Head of caudate nucleus (tissue), 42 donors: ENCODE results near the gene FAM111B.

Experiments
- DNase-seq, 42 donors: peaks; one replicate each; pipeline versions ENCODE4 v3.0.0 to v3.0.0-alpha.2; 2020 to 2021; ENCODE audit warnings: mixed read lengths in 7 of 42
- intact Hi-C: fragments of 100-400 bp; cut with DNase I; formaldehyde crosslinking; loops from one replicate; pipeline ENCODE4 v1.15.0; 2022

Gene FAM111B

DNA sequence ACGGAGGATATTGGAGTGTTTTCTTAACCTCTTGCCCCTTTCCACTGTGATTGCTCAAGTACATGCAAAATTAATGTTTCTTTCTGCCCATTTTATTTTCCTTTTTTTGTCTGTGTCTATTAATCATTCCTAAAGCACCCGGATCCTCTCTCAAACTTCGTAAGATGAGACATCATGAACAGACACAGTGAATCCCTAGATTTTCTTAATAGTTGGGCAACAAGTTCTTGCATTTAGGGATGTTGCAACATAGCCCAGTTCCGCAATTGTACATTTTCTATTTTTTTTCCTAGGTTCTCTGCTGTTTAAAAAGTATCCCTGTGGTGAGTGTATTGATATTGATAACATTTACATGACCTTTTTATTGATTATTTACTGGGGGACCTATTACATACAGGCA, 38.5 kb downstream of the FAM111B start:
- DNase-seq: no peak
- intact Hi-C loops: no loop called here

DNA sequence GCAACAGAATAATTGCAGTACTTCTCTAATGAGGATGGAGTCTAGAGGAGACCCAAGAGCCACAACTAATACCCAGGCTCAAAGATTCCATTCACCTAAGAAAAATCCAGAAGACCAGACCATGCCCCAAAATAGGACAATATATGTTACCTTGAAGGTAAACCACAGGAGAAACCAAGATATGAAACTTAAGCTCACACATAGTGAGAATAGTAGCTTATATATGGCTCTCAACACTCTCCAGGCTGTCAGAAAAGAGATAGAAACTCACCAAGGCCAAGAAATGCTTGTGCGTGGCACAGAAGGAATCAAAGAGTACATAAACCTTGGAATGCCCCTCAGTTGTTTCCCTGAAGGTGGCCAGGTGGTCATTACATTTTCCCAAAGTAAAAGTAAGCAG, 44.7 kb downstream of the FAM111B start:
- no peak for DNase-seq
- intact Hi-C loops: no loop called here

DNA sequence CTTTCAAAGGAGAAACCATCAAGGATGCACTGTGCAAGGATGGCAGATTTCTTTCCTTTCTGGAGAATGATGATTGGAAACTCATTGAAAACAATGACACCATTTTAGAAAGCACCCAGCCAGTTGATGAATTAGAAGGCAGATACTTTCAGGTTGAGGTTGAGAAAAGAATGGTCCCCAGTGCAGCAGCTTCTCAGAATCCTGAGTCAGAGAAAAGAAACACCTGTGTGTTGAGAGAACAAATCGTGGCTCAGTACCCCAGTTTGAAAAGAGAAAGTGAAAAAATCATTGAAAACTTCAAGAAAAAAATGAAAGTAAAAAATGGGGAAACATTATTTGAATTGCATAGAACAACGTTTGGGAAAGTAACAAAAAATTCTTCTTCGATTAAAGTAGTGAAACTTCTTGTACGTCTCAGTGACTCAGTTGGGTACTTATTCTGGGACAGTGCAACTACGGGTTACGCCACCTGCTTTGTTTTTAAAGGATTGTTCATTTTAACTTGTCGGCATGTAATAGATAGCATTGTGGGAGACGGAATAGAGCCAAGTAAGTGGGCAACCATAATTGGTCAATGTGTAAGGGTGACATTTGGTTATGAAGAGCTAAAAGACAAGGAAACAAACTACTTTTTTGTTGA, 45.4 kb downstream of the FAM111B start:
- no peak for DNase-seq
- intact Hi-C loops: no loop called here

DNA sequence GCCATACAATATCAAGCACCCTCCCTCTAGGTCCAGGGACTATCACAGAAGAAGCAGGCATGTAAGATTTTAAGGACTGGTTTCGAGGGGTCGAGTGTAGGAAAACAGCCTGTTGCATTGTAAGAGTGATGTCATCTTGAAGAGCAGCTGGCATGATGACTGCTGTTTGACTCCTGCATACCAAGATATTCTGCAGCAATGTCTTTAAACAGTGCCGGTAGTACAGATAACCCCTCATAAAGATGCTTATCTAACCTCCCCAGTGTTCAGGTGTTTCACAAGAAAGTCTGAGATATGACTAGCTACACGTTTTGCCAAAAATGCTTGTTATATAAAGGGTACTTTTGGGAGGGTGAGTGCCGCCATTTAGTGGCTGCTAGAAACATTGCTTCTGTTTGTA, 47.6 kb downstream of the FAM111B start:
- intact Hi-C loops: no loop called here
- DNase-seq: no peak

DNA sequence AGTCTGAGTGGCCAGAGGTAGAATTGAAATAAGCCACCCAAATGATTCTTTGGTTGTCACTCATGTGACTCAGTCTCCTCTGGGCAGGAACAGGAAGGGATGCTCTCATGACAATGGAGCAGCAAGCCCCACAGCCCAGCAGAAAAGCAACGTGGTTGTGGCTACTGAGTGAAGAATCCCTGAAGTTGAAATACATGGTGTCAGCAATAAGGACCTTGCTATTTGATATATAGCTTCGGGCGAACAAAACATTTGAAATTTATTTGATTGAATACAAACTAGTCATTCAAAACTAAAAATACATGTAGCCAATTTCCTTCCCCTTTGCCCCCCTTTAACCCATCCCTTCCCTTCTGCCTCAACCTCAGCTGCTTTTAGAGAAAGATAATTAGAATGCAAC, 50.4 kb downstream of the FAM111B start:
- intact Hi-C loops: no loop called here

DNA sequence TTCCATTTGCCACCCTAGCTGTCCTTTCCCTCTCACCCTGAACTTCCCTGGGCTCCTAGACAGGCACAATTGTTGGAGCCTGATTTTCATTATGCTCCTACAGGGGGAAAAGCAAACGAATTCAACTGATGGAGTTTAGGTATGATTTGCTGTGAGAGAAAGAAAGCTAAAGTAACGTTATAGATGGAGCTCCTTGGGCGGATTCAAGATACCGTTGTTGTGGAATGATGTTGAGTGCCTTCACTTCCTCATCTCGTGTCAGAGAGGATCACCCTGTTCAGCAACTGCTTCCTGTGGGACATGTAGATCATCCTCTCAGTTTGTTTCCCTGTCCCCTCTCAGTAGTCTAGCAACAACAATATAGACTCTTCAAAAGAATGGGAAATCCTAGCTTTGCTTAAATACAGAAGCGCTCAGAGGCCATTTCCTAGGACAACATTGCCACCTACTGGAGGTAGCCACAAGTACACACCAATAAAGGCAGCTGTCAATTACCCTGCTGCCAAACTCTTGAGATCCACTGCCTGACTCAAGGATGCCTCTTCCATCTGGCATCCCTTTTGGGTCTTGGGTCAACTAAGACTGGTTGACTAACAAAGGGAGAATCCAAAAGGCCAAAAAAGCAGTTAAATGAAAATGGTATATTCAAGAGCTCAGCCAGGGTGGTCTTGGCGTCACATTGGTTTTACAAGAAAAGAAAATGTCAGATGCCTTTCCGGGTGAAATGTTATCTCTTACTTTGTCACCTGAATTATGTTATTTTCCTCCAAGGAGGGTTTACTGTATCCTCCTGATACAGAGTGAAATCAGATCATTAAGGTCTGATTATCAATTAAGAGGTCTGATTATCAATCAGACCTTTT, 51.4 kb downstream of the FAM111B start:
- DNase-seq: peak in 36 of 42 donors; percentile 23 to 86 (median 62)
- intact Hi-C loops: no loop called here

More for the DNA sequence above, 50.4 kb downstream of the FAM111B start:
- no peak for DNase-seq

DNA sequence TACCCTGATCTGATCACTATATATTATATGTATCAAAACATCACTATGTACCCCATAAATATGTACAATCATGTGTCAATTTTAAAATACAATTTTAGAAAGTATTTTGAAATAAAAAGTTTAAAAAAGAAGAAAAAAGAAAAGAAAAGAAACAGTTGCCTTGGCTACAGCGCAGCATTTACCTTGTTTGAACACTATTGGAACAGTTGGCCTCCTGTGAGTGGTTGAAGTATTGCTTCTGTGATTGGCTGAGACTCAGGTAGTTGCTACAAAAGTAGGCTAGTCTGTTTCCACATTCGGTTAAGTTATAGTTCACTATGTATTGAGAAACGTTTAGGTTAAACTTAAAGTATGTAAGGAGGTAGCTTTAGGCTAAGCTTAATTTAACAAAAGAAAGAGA, 57.0 kb downstream of the FAM111B start:
- no peak for DNase-seq
- intact Hi-C loops: no loop called here

DNA sequence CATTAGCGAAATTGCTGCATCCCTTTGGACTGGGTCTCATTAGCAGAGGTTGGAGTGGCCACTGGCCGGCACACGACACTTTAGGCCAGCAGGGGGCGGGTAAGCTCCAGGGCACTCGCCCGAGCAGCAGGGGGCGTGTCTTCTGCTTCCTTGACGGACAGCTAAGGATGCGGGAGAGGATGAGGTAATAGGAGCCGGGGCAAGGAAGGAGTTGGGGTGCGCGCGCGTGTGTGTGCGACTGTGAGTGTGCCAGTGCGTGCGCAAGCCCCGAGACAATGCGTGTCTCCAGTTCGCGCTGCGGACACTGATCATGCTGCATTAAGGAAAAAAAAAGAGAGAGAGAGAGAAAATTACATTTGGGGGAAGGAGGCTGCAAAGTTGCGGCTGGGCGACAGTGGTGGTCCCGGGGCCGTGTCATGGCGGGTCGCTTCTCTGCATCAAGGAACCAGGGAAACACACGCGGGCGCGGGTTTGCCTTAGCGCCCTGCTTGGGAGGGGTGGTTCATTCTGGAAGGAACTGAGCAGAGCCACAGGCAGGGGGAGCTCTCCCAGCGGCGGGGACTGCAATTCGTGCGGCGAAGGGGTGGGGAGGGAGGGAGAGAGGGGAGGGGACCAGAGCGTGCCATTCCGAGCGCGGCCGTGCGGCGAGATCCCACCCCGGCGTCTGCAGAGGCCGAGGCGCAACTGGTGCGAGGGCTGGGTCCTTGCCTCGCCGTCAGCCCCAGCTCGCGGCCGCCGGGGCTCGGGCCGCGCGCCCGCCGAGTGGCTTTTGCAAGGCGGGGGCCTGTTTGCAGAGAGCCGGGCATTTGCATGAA, 64.7 kb downstream of the FAM111B start, which contains the start of gene DTX4:
Gene DTX4, plus strand, starts transcription at position 625 of the 815 bp plus-strand sequence. CDS start 464 bp downstream, outside the sequence.
- peak; percentile 91 to 98 (median 95) for DNase-seq
- intact Hi-C loops: loop anchor here (2.0 to 5.0 kb wide), 2 partner anchors 37 to 111 kb away; no protein-coding TSS in a partner anchor

DNA sequence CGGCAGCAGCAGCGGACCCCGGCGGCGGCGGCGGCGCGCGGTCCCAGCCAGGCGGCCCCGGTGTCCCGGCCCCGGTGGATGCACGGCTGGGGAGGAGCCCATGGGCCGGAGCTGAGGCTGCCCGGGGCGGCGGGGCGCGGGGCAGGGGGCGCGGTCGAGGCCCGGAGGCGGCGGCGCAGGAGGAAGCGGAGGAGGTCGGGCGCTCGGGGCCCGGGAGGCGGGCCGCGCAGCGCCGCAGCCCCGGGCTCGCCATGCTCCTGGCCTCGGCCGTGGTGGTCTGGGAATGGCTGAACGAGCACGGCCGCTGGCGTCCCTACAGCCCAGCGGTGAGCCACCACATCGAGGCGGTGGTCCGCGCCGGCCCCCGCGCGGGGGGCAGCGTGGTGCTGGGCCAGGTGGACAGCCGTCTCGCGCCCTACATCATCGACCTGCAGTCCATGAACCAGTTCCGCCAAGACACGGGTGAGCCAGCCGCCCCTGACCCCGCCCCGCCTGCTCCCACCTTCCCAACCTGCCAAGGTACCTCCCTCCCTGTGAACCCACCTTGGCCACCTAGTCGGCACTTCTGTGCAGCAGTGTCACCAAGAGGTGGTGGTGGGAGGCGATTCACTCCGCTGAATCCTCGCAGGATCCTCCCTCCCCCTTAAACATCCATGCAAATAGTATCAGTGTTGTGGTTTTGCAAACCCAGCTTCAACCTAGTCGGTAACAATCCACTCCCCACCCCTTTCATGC, 65.5 kb downstream of the FAM111B start:
- DNase-seq: peak in 24 of 42 donors; percentile 21 to 78 (median 44)

DNA sequence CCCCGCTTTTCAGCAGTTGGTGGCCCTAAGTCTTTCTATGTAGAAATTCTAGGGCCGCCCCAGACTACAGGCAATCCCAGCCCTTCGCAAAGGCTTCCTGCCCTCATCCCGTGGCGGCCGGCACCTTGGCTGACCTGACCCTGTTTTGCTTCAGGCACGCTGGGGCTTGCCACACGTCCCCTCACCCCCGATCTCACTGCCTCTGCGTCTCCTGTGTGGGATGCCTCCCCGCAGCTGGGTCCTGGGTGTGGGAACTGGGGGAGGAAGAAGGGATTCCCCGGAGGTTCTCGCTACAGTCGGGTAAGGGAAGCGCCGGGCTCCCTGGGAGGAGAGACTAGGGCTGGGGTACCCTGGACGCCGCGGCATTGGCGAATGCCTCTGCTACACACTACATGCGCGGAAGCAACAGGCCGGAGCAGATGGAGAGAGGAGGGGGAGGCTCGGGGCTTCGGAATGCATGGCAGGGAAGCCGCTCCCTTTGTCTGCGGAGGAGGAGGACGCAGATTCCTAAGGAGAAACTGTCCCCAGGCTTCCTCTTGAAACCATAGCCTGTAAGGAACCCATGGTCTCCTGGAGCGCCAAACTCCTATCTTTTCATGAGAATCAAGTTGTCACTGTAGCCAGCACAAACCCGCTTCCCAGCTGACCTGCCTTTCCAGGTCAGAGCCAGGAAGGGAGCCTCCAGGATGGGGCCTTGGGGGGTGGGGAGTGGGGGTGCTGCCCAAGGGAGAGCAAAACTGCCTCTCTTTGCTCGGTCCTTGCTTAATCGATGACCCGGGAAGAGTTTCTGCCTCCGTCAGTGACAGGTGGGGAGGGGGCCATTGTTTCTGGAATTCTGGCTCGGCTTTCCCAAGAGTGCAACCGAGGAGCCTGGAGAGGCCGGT, 66.3 kb downstream of the FAM111B start:
- peak in 39 of 42 donors; percentile 24 to 81 (median 56) for DNase-seq
- intact Hi-C loops: loop anchor here (5.0 kb wide), 1 partner anchor 109 kb away; no protein-coding TSS in a partner anchor

More for the DNA sequence above, 65.5 kb downstream of the FAM111B start:
- intact Hi-C loops: loop anchor here (5.0 kb wide), 1 partner anchor 110 kb away; no protein-coding TSS in a partner anchor

DNA sequence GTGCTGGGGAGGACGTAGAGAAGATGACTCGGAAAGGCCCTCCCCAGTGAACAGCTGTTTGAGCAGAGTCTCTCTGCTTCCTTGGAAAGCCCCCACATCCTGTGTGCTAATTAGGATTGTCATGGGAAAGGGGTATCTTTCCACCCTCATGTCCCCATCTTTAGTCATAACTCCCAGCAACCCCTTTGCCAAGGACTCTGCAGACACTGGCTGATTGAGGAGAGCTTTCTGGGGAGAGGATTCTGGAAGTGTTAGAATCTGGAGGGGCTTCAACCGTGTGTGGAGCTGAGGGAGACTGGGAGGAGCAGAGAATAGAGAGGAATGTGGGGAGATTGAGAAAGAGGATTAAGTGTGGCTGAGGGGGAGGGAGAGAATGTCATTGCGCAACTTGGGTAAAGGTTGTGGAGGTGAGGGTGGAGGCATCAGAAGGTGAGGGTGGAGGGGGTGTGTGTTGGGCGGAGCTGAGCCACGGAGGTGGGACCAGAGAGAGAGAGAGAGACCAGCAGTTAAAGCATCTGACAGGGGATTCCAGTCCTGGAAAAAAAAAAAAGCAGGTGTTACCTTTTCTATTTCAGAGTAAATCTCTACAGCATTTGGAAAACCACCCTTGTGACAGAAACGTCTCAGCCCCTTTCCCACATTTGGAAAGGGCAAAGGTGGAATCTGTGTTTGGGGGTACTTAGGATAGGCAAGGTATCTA, 67.1 kb downstream of the FAM111B start:
- intact Hi-C loops: loop anchor here (5.0 kb wide), 1 partner anchor 108 kb away; no protein-coding TSS in a partner anchor
- DNase-seq: peak in 9 of 42 donors; percentile 17 to 69 (median 36)

DNA sequence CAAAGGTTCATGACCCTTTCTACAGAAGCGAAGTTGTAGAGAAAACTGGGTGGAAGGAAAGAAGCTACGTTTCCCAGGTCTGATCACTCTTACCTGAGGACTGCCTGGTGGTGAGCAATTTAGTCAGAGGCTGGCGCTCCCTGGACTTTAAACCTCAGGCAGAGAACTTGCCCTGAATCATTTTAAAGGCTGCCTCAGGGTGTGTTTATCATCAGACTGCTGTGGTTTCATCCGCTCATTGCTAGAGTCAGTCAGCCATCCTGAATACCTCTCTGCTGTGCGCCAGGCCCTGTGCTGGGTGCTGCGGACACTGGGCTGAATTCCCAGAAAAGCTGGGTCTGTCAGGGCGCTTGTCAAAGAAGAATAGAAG, 67.6 kb downstream of the FAM111B start:
- intact Hi-C loops: loop anchor here (5.0 kb wide), 1 partner anchor 108 kb away; no protein-coding TSS in a partner anchor
- peak in 10 of 42 donors; percentile 12 to 66 (median 40) for DNase-seq

DNA sequence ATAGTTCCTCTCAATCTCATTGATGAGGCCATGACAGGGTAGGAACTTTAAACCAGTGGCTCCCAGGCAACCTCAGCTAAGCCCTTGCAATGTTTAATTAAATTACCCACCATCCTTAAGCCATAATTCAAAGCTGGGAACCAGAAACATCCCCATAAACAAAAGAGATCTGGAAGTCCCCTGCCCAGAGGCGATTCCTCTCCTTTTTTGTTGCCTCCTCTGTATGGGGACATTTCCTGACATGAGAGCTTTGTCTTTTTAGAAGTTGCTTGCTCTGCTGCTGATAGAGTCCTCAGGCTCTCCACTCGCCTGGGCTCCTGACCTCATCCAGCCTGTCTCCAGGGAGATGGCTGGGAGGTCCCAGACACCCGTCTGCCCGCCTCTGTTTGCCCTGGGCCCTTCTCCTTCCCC, 68.1 kb downstream of the FAM111B start:
- peak in 14 of 42 donors; percentile 19 to 61 (median 44) for DNase-seq
- intact Hi-C loops: no loop called here

DNA sequence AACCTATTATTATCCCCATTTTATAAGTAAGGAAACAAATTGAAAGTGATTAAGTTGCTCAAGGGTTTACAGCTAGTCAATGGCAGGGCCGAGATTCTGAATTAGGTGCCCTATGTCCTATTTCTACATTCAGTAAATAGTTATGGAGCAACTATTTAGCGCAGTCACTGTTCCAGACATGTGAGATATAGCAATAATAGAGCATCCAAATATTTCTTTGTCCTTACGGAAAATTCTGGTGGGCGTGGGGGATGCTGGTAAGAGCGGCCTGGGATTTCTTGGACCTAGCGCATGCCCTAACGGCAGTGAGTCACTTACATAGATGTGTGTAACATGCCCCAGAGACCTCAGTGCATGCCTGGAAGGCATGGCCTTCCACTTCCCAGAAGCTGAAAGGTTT, 69.3 kb downstream of the FAM111B start:
- DNase-seq: no peak
- intact Hi-C loops: no loop called here
